ENCODE measurements around the gene AHNAK2.
"Not testable (repeated sequence)": the region's sequence is repeated elsewhere in the genome, so short reads cannot be mapped to it uniquely, and the experiment has no call there.

AHNAK2 gene

GRCh38 chr14:104971447-104972240 is 6.5 kb downstream of the AHNAK2 start:
- DNase-seq, result no peak

- no peak for DNase-seq
Measured at GRCh38 chr14:104970231-104971068, 7.7 kb downstream of the AHNAK2 start.

GRCh38 chr14:104969741-104970230 is 8.4 kb downstream of the AHNAK2 start:
- DNase-seq, result no peak

- no peak for DNase-seq
Measured at GRCh38 chr14:104968541-104969401, 9.4 kb downstream of the AHNAK2 start.

GRCh38 chr14:104968153-104968527 is 10.0 kb downstream of the AHNAK2 start:
- DNase-seq, result no peak

GRCh38 chr14:104967386-104968152 is 10.6 kb downstream of the AHNAK2 start:
- DNase-seq, result no peak

- no peak for DNase-seq
Measured at GRCh38 chr14:104966981-104967385, 11.2 kb downstream of the AHNAK2 start.

- no peak for DNase-seq
Measured at GRCh38 chr14:104966261-104966865, 11.8 kb downstream of the AHNAK2 start.

GRCh38 chr14:104965561-104966231 is 12.5 kb downstream of the AHNAK2 start:
- no peak for DNase-seq

- DNase-seq, result no peak
Measured at GRCh38 chr14:104964546-104964945, 13.6 kb downstream of the AHNAK2 start.

- DNase-seq, result no peak
Measured at GRCh38 chr14:104957146-104958113, 20.7 kb downstream of the AHNAK2 start.

- DNase-seq, result no peak
Measured at GRCh38 chr14:104956290-104956890, 21.8 kb downstream of the AHNAK2 start.

GRCh38 chr14:104955396-104955770 is 22.8 kb downstream of the AHNAK2 start:
- no peak for DNase-seq

GRCh38 chr14:104954746-104955395 is 23.3 kb downstream of the AHNAK2 start:
- no peak for DNase-seq

- no peak for DNase-seq
Measured at GRCh38 chr14:104953896-104954656, 24.1 kb downstream of the AHNAK2 start.

- no peak for DNase-seq
Measured at GRCh38 chr14:104953097-104953496, 25.1 kb downstream of the AHNAK2 start.

GRCh38 chr14:104951863-104952657 is 26.1 kb downstream of the AHNAK2 start:
- DNase-seq, result not testable (repeated sequence)
